GM21825 (cell line): ENCODE data around the gene ODF2.

Experiments
- ATAC-seq: cut with Tn5 transposase; IDR thresholded peaks from one replicate; pipeline ENCODE4 v1.9.1; 2021; ENCODE audit warnings: mild to moderate bottlenecking, moderate library complexity; ENCODE audit not compliant: unreplicated experiment

ODF2 gene

GRCh38 chr9:128523199-128523925 is 67.6 kb downstream of the ODF2 start:
- ATAC-seq: no peak

- no peak for ATAC-seq
Observed at GRCh38 chr9:128526720-128527119, 70.9 kb downstream of the ODF2 start.

DNA sequence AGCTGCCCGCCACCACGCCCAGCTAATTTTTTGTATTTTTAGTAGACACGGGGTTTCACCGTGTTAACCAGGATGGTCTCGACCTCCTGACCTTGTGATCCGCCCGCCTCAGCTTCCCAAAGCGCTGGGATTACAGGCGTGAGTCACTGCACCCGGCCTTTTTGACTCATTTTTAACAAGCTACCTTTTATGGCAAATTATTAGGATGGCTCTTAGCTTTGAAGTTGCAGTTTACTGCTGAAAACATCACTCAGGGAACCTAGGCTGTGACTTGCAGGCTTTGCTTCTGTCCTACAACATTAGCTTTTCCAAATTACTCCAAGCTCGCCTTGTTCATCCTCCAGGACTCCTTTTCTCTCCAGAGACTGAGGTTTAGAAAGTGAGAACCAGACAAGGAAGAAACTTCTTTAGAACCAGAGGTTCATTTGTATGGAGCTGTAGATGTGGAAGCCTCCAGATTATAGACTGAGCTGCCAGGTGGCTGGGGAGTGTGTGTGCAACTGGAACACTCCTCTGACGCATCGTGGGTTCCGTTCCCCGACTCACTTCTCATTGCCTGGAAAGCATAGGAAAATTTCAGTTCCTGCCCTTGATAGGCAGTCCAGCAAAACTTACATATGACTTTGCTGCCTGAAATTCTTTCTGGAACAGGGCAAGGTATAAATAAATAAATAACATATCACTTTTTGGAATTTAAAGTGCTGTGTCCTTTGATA is 72.8 kb downstream of the ODF2 start:
- no peak for ATAC-seq

DNA sequence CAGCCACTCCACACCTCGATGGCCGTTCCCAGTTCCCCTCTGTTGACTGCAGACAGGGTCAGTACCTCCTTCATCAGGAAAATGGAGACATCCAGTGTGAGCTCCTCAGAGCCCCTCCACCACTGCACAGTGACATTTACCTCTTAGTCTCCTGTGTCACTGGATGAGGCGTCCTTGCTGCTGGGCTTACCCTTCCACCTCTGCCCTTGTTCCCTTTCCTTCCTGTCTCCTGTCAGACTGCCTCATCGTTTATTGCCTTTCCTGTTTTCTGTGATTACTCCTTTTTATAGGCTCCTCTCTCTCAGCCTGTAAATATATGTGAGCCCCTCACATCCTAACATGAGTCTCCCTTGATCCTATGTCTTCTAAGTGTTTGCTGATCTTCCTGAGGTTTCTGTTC is 73.4 kb downstream of the ODF2 start:
- ATAC-seq: no peak

GRCh38 chr9:128532581-128532980 is 76.8 kb downstream of the ODF2 start:
- no peak for ATAC-seq

DNA sequence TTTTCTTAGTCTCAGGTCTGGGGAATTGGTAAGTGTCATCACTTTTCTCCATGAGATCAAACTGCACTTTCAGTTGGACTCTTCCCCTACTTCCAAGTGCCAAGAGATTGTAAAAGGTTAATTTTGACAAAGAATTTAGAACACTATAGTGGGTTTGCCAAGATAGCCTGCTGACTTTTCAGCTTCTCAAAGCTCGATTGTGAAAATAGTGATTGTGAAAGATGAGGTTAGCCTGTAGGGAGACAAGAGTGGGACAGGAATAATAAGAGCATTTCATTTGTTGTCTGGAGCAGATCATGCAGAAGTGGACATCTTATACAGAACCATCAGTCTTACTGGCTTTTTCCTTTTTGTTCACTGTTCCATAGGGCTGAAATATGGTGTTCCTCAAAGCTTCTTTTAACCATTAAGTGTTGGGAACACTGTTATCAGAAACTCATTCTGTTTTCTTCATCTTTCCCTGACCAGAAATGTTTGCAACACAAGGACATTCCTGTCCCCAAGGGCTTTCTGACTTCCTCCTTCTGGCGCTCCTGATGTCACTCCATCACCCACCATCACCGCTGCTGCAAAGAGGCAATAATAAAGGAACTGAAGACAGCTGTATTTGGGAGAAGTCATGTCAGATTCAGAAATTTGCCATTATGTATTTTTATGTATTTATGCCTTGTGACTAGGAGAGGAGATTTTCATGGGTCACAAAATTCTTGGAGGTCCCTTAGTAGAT is 85.0 kb downstream of the ODF2 start:
- ATAC-seq: no peak

- ATAC-seq: no peak
Observed at GRCh38 chr9:128546504-128546903, 90.7 kb downstream of the ODF2 start.

DNA sequence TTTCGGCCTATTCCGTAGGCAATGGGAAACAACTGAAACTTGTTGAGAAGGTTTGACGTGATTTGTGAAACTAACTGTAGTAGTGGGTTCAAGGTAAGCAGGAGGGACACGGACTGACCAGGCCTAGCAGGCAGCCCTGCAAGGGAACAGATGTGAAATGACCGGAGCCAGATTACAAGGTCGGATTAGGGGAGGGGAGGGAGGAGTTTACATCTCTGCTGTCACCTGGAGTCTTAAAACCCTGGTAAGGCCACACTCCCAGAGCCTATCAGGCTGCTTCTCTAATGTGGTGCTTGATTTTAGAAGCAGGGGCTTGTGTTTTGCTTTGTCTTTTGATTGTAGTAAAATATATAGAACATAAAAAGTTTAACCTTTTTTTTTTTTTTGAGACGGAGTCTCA is 93.1 kb downstream of the ODF2 start:
- ATAC-seq: no peak

DNA sequence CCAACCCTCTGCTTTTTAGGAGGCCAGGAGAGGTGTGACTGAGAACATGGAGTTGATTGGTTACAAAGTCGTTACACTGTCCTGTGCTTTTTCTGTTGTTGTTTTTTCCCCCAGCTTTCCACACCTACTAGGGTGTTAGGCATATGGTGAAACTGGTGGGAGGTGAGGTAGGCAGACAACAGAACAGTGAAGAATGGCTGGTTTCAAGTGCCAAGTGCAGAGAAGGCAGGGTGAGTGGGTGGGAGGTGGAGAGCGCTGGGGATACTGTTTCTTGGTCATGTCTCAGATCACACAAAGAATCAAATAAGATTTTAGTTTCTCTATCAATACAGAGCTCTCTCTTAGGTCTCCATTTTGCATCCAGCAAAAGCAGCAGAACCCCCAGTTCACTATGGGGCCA is 94.4 kb downstream of the ODF2 start:
- no peak for ATAC-seq
